ENCODE measurements around the gene SVEP1. TPM values are rescaled to one million over a fixed set of nuclear protein-coding genes. Genes with fewer than 3 reads are reported as not detected.

The SVEP1 gene
- polyA plus RNA-seq, 1 donor (not counting 4 experiments of a cell fraction or from before 2014, with no cell fraction given) = 0.14 TPM

DNA sequence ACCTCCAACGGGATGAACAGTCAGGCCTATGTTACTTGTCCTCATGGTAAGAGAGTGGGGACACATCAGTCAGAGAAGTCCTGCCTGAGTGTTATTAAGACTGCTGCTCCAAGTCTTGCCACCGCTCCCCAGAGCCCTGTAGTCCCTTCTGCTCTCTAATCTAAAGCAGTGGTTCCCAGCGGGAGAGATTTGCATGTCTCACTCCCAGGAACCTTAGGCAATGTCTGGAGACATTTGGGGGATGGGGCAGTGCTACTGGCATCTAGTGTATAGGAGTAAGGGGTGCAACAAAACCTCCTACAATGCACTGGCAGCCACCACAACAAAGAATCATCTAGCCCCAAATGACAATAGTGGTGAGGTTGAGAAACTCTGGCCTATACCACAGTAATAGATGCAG lies 2.6 kb upstream of the SVEP1 start:
- Histone ChIP-seq H3K4me1 (ENCODE audit: control insufficient read depth, extremely low read depth, insufficient read depth, low read length) (peaks cover 17% of the 10 kb centered on the region), H3K9me1 (ENCODE audit: control insufficient read depth, extremely low read depth, insufficient read depth, low read length) (no peaks in the 10 kb centered on the region), H2AFZ (ENCODE audit: control insufficient read depth, low read length) (no peak overlapping the region), H4K20me1 (ENCODE audit: control insufficient read depth, extremely low read depth, insufficient read depth, low read length) (no peaks in the 10 kb centered on the region), H3K36me3 (ENCODE audit: control insufficient read depth in 2 of 2, extremely low read depth in 1 of 2, insufficient read depth in 2 of 2, low read length in 2 of 2) (no peaks in the 10 kb centered on the region), H3K9ac (ENCODE audit: control insufficient read depth, extremely low read depth, insufficient read depth, low read length) (no peak overlapping the region), H3K4me2 (ENCODE audit: control insufficient read depth, extremely low read depth, insufficient read depth, low read depth, low read length) (no peak overlapping the region), H3K4me3 (ENCODE audit: control insufficient read depth in 2 of 3, extremely low read depth in 1 of 3, insufficient read depth in 2 of 3, low read depth in 1 of 3, low read length in 3 of 3) (no peak overlapping the region), H3K27me3 (ENCODE audit: control insufficient read depth, extremely low read depth, insufficient read depth, low read length) (peaks cover 25% of the 10 kb centered on the region), H3K9me3 (ENCODE audit: control insufficient read depth, low read depth, low read length) (no peaks in the 10 kb centered on the region), H3K27ac (ENCODE audit: control insufficient read depth, insufficient read depth, low read length) (no peak overlapping the region), H3K79me2 (ENCODE audit: control insufficient read depth, insufficient read depth, low read length) (no peaks in the 10 kb centered on the region)
- FAIRE-seq (no peak), DNase-seq (ENCODE audit: low read depth, low spot score) (no peak)
- dilution Hi-C loops (cut with MboI; ENCODE audit: extremely low pct_ligation_motif_present, low sequenced_read_pairs) = no loop called here
- no peak for TF ChIP-seq EZH2 (IDR thresholded peaks at IDR 0.05; ENCODE audit: low read length)
- TF ChIP-seq, protein P1, sequence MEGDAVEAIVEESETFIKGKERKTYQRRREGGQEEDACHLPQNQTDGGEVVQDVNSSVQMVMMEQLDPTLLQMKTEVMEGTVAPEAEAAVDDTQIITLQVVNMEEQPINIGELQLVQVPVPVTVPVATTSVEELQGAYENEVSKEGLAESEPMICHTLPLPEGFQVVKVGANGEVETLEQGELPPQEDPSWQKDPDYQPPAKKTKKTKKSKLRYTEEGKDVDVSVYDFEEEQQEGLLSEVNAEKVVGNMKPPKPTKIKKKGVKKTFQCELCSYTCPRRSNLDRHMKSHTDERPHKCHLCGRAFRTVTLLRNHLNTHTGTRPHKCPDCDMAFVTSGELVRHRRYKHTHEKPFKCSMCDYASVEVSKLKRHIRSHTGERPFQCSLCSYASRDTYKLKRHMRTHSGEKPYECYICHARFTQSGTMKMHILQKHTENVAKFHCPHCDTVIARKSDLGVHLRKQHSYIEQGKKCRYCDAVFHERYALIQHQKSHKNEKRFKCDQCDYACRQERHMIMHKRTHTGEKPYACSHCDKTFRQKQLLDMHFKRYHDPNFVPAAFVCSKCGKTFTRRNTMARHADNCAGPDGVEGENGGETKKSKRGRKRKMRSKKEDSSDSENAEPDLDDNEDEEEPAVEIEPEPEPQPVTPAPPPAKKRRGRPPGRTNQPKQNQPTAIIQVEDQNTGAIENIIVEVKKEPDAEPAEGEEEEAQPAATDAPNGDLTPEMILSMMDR (optimal IDR thresholded peaks at IDR 0.05 in 1 of 3, IDR thresholded peaks at IDR 0.05 in 1 of 3, conservative IDR thresholded peaks at IDR 0.05 in 1 of 3; ENCODE audit: extremely low read depth in 1 of 3, insufficient read depth in 2 of 3, low read length in 3 of 3) = no peak

- FAIRE-seq = peak; percentile 93
- H3K27ac ChIP-seq (ENCODE audit: control insufficient read depth, insufficient read depth, low read length) = no peak overlapping the region
- H3K27me3 ChIP-seq (ENCODE audit: control insufficient read depth, extremely low read depth, insufficient read depth, low read length) = peaks cover 25% of the 10 kb centered on the region
- H4K20me1 ChIP-seq (ENCODE audit: control insufficient read depth, extremely low read depth, insufficient read depth, low read length) = no peaks in the 10 kb centered on the region
- peak overlapping the region; percentile 91 for H3K4me2 ChIP-seq (ENCODE audit: control insufficient read depth, extremely low read depth, insufficient read depth, low read depth, low read length)
- no peak overlapping the region for H2AFZ ChIP-seq (ENCODE audit: control insufficient read depth, low read length)
- H3K9ac ChIP-seq (ENCODE audit: control insufficient read depth, extremely low read depth, insufficient read depth, low read length) = no peak overlapping the region
- no peak overlapping the region for H3K4me3 ChIP-seq (ENCODE audit: control insufficient read depth in 2 of 3, extremely low read depth in 1 of 3, insufficient read depth in 2 of 3, low read depth in 1 of 3, low read length in 3 of 3)
- no peaks in the 10 kb centered on the region for H3K9me3 ChIP-seq (ENCODE audit: control insufficient read depth, low read depth, low read length)
- no peaks in the 10 kb centered on the region for H3K36me3 ChIP-seq (ENCODE audit: control insufficient read depth in 2 of 2, extremely low read depth in 1 of 2, insufficient read depth in 2 of 2, low read length in 2 of 2)
- peaks cover 17% of the 10 kb centered on the region for H3K4me1 ChIP-seq (ENCODE audit: control insufficient read depth, extremely low read depth, insufficient read depth, low read length)
- dilution Hi-C loops (cut with MboI; ENCODE audit: extremely low pct_ligation_motif_present, low sequenced_read_pairs) = no loop called here
- no peak for TF ChIP-seq EZH2 (IDR thresholded peaks at IDR 0.05; ENCODE audit: low read length)
- TF ChIP-seq, protein P1 (optimal IDR thresholded peaks at IDR 0.05 in 1 of 3, IDR thresholded peaks at IDR 0.05 in 1 of 3, conservative IDR thresholded peaks at IDR 0.05 in 1 of 3; ENCODE audit: extremely low read depth in 1 of 3, insufficient read depth in 2 of 3, low read length in 3 of 3) = no peak
- no peaks in the 10 kb centered on the region for H3K79me2 ChIP-seq (ENCODE audit: control insufficient read depth, insufficient read depth, low read length)
- peak; percentile 60 for DNase-seq (ENCODE audit: low read depth, low spot score)
- no peaks in the 10 kb centered on the region for H3K9me1 ChIP-seq (ENCODE audit: control insufficient read depth, extremely low read depth, insufficient read depth, low read length)
Measured at GRCh38 chr9:110580850-110581249, 1.3 kb upstream of the SVEP1 start.

All from keratinocyte (primary cell).